Measurements from ENCODE around the gene P2RX7. TPM values are rescaled to one million over a fixed set of nuclear protein-coding genes. Genes with fewer than 3 reads are reported as not detected.

P2RX7 gene
- total RNA-seq, 2 experiments from 2014 or later = 3.6 to 4.7 TPM

DNA sequence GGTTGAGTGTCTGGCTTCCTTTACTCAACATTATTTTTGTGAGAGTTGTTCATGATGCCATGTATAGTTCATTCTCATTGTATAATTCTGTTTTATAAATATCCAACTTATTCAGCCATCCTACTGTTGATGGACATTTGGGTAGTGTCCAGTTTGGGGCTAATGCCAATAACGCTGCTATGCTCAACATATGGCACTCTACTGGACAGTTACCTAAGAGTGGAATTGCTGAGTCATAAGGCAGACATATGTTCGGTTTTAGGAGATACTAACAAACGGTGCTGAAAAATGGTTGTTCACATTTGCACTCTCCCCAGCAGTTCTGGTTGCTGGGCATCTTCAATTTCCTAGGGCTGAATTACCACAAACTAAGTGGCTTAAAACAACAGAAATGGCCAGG, 48.5 kb downstream of the P2RX7 start:
- intact Hi-C loops (cut with micrococcal nuclease) = no loop called here
- TF ChIP-seq, protein P1, sequence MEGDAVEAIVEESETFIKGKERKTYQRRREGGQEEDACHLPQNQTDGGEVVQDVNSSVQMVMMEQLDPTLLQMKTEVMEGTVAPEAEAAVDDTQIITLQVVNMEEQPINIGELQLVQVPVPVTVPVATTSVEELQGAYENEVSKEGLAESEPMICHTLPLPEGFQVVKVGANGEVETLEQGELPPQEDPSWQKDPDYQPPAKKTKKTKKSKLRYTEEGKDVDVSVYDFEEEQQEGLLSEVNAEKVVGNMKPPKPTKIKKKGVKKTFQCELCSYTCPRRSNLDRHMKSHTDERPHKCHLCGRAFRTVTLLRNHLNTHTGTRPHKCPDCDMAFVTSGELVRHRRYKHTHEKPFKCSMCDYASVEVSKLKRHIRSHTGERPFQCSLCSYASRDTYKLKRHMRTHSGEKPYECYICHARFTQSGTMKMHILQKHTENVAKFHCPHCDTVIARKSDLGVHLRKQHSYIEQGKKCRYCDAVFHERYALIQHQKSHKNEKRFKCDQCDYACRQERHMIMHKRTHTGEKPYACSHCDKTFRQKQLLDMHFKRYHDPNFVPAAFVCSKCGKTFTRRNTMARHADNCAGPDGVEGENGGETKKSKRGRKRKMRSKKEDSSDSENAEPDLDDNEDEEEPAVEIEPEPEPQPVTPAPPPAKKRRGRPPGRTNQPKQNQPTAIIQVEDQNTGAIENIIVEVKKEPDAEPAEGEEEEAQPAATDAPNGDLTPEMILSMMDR (IDR thresholded peaks at IDR 0.05) = no peak
- no peak overlapping the region for H3K4me3 Mint-ChIP-seq
- ATAC-seq = no peak
- CTCF ChIA-PET = no interaction called here
- peaks cover 9% of the 10 kb centered on the region for H3K36me3 Mint-ChIP-seq (ENCODE audit: low read depth)
- no peak overlapping the region for H3K27ac Mint-ChIP-seq
- POLR2A ChIA-PET = no interaction called here
- H3K4me1 Mint-ChIP-seq (ENCODE audit: low read depth) = peaks cover 4% of the 10 kb centered on the region
- H3K9me3 Mint-ChIP-seq = peaks cover 3% of the 10 kb centered on the region
- no peaks in the 10 kb centered on the region for H3K27me3 Mint-ChIP-seq
- no peak for DNase-seq

DNA sequence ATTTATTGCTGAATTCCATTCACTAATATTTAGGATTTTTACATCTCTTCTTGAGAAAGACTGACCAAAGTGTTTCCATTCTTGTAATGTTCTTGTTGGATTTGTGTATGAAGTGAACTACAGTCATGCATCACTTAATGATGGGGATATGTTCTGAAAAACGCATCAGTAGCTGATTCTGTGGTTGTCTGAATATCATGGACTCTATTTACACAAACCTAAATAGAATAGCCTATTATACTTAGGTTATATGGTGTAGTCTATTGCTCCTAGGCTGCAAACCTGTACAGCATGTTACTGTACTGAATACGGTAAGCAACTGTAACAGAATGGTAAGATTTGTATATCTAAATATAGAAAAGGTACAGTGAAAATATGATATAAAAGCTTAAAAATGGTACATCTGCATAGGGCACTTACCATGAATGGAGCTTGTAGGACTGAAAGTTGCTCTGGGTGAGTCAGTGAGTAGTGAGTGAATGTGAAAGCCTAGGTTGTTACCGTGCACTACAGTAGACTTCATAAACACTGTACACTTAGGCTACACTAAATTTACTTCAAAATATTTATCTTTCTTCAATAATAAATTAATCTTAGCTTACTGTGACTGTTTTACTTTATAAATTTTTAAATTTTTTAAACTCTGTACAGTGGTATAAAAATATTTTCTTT, 49.7 kb downstream of the P2RX7 start:
- TF ChIP-seq, protein P1 (IDR thresholded peaks at IDR 0.05) = no peak
- Mint-ChIP-seq H3K9me3 (peaks cover 3% of the 10 kb centered on the region), H3K4me3 (no peak overlapping the region), H3K4me1 (ENCODE audit: low read depth) (peaks cover 4% of the 10 kb centered on the region), H3K27me3 (no peaks in the 10 kb centered on the region), H3K27ac (no peak overlapping the region), H3K36me3 (ENCODE audit: low read depth) (peaks cover 9% of the 10 kb centered on the region)
- intact Hi-C loops (cut with micrococcal nuclease) = no loop called here
- CTCF ChIA-PET = no interaction called here
- ATAC-seq = peak; percentile 79
- peak; percentile 18 for DNase-seq
- POLR2A ChIA-PET = interaction anchor here (1.2 kb wide), 1 partner anchor 29 kb away, joined by 3 read pairs; no protein-coding TSS in a partner anchor

DNA sequence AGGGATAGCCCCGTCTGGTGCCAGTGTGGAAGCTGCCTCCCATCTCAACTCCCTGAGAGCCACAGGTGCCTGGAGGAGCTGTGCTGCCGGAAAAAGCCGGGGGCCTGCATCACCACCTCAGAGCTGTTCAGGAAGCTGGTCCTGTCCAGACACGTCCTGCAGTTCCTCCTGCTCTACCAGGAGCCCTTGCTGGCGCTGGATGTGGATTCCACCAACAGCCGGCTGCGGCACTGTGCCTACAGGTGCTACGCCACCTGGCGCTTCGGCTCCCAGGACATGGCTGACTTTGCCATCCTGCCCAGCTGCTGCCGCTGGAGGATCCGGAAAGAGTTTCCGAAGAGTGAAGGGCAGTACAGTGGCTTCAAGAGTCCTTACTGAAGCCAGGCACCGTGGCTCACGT, 51.7 kb downstream of the P2RX7 start:
- H3K9me3 Mint-ChIP-seq = peaks cover 3% of the 10 kb centered on the region
- H3K4me1 Mint-ChIP-seq (ENCODE audit: low read depth) = peaks cover 4% of the 10 kb centered on the region
- H3K36me3 Mint-ChIP-seq (ENCODE audit: low read depth) = peaks cover 9% of the 10 kb centered on the region
- DNase-seq = no peak
- TF ChIP-seq, protein P1 (IDR thresholded peaks at IDR 0.05) = no peak
- intact Hi-C loops (cut with micrococcal nuclease) = no loop called here
- H3K27me3 Mint-ChIP-seq = no peaks in the 10 kb centered on the region
- no peak for ATAC-seq
- no peak overlapping the region for H3K27ac Mint-ChIP-seq
- POLR2A ChIA-PET = no interaction called here
- CTCF ChIA-PET = no interaction called here
- no peak overlapping the region for H3K4me3 Mint-ChIP-seq

DNA sequence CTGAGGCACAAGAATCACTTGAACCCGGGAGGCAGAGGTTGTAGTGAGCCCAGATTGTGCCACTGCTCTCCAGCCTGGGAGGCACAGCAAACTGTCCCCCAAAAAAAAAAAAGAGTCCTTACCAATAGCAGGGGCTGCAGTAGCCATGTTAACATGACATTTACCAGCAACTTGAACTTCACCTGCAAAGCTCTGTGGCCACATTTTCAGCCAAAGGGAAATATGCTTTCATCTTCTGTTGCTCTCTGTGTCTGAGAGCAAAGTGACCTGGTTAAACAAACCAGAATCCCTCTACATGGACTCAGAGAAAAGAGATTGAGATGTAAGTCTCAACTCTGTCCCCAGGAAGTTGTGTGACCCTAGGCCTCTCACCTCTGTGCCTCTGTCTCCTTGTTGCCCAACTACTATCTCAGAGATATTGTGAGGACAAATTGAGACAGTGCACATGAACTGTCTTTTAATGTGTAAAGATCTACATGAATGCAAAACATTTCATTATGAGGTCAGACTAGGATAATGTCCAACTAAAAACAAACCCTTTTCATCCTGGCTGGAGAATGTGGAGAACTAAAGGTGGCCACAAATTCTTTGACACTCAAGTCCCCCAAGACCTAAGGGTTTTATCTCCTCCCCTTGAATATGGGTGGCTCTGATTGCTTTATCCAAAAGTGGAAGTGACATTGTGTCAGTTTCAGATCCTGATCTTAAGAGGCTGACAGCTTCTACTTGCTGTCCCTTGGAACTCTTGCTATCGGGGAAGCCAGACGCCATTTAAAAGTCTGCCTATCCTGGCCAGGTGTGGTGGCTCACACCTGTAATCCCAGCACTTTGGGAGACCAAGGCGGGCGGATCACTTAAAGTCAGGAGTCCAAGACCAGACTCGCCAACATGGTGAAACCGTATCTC, 52.6 kb downstream of the P2RX7 start:
- ATAC-seq (no peak), DNase-seq (no peak)
- Mint-ChIP-seq H3K27me3 (no peaks in the 10 kb centered on the region), H3K36me3 (ENCODE audit: low read depth) (peaks cover 6% of the 10 kb centered on the region), H3K9me3 (peaks cover 3% of the 10 kb centered on the region), H3K4me1 (ENCODE audit: low read depth) (peaks cover 4% of the 10 kb centered on the region), H3K4me3 (no peak overlapping the region), H3K27ac (no peak overlapping the region)
- TF ChIP-seq, protein P1 (IDR thresholded peaks at IDR 0.05) = no peak
- intact Hi-C loops (cut with micrococcal nuclease) = no loop called here
- ChIA-PET CTCF (no interaction called here), POLR2A (no interaction called here)

DNA sequence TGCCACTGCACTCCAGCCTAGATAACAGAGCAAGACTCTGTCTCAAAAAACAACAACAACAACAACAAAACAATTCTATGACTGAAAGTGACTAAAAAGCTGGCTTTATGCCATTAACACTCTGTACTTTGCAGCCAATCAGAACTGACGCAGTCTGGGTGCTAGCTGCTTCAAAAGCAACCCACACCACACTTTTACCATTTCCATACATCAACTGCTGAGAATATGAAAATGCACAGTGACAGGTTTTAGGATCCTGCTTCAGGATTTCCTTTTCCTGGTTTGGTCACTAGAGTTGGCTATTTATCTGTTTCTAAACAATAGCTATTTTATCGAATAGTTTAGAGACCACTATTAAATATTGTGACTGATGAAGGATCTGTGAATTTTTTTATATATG, 54.1 kb downstream of the P2RX7 start:
- ChIA-PET POLR2A (interaction anchor here (0.6 kb wide), 1 partner anchor 374 kb away, joined by 3 read pairs; no protein-coding TSS in a partner anchor), CTCF (interaction anchor here (1.1 kb wide), 1 partner anchor 32 kb away, joined by 3 read pairs; no protein-coding TSS in a partner anchor)
- H3K27ac Mint-ChIP-seq = no peak overlapping the region
- no peak overlapping the region for H3K4me3 Mint-ChIP-seq
- H3K36me3 Mint-ChIP-seq (ENCODE audit: low read depth) = peaks cover 4% of the 10 kb centered on the region
- H3K9me3 Mint-ChIP-seq = peaks cover 3% of the 10 kb centered on the region
- TF ChIP-seq, protein P1 (IDR thresholded peaks at IDR 0.05) = no peak
- H3K27me3 Mint-ChIP-seq = no peaks in the 10 kb centered on the region
- intact Hi-C loops (cut with micrococcal nuclease) = no loop called here
- no peak for DNase-seq
- no peak for ATAC-seq
- peaks cover 7% of the 10 kb centered on the region for H3K4me1 Mint-ChIP-seq (ENCODE audit: low read depth)
